ENCODE results near the gene CD63.

Gene CD63

GRCh38 chr12:55684761-55685370 lies 43.9 kb downstream of the CD63 start:
- no peak for DNase-seq

GRCh38 chr12:55683676-55684075 lies 45.1 kb downstream of the CD63 start:
- no peak for DNase-seq

DNA sequence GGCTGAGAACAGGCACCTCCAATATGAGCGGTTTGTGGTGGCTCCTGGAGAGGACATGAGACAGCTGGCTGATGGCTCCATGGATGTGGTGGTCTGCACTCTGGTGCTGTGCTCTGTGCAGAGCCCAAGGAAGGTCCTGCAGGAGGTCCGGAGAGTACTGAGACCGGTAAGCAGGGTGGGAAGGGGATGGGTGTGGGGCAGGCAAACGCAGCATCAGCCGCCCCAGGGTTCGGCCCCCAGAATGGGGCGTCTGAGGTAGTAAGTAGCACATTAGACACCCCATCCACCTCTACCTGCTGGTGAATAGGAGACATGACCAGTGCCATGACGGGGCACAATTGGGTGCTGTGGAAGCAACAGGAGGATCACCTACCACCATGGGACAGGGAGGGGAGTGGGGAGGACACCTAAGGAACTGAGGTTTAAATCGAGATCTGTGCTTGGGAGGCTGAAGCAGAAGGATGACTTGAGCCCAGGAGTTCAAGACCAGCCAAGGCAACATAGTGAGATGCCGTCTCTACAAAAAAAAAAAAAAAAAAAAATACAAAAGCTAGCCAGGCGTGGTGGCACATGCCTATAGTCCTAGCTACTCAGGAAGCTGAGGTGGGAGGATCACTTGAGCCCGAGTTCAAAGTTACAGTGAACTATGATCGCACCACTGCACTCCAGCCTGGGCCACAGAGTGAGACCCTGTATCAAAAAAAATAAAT lies 46.6 kb downstream of the CD63 start:
- DNase-seq: no peak

DNA sequence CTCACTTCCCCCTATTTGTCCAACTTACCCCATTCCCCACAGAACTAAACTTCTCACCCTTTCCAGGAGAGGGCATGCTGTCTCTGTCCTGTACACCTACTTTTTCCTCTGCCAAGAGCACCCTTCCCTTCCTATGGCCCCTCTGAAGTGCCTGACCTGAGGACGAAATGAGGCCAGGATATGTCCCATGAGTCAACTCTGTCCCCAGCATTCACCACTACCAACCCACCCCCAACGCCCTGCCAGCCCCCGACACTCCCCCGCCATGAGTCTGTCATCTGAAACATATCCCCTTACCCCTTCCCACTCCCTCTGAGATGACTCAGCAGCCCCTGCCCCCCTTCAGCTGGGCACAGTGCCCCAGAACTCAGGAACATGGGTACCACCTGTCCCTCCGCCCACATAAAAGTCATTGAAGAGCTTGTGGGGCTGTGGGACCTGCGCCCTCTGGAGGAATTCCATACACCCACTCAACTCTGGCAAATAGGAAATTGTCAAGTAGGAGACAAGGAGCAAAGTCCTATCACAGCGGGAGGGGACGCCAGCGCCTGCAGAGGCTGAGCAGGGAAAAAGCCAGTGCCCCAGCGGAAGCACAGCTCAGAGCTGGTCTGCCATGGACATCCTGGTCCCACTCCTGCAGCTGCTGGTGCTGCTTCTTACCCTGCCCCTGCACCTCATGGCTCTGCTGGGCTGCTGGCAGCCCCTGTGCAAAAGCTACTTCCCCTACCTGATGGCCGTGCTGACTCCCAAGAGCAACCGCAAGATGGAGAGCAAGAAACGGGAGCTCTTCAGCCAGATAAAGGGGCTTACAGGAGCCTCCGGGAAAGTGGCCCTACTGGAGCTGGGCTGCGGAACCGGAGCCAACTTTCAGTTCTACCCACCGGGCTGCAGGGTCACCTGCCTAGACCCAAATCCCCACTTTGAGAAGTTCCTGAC lies 47.4 kb downstream of the CD63 start:
- peak; percentile 19 for DNase-seq

DNA sequence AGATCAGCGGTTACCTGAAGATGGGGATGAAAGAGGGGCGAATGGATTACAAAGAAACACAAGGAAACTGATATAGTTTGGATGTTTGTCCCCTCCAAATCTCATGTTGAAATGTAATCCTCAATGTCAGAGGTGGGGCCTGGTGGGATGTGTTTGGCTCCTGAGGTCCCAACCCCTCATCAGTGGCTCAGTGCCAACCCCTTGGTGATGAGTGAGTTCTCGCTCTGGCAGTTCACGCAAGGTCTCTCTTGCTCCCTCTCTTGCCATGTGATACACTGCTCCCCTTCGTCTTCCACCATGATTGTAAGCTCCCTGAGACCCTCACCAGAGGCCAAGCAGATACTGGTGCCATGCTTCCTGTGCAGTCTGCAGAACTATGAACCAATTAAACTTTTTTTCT lies 49.1 kb downstream of the CD63 start:
- no peak for DNase-seq

- DNase-seq: no peak
Measured at GRCh38 chr12:55676707-55677106, 52.1 kb downstream of the CD63 start.

DNA sequence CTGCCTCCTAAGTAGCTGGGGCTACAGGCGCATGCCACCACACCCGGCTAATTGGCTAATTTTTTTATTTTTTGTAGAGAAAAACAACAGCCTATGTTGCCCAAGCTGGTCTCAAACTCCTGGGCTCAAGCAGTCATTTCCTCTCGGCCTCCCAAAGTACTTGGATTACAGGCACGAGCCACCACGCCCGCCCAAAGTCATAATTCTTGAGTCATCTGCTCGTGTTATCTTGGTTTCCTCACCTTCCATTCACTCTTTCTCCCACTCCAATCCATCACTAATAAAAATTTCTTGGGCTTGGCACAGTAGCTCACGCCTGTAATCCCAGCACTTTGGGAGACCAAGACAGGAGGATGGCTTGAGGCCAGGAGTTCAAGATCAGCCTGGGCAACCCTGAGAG lies 53.1 kb downstream of the CD63 start:
- no peak for DNase-seq
